Duodenal mucosa (tissue), 2 donors: ENCODE data around the gene ALG12.
"Not testable (repeated sequence)": the region's sequence is repeated elsewhere in the genome, so short reads cannot be mapped to it uniquely, and the experiment has no call there.

Experiments
- H3K27ac ChIP-seq: one replicate; pipeline ENCODE4 v1.7.0; 2013; ENCODE audit warnings: low read depth, low read length
- H3K27me3 ChIP-seq, 2 donors: one replicate each; pipeline ENCODE4 v1.7.0; 2013; ENCODE audit warnings: low read length in 2 of 2, control low read depth in 1 of 2; ENCODE audit not compliant: insufficient read depth in 2 of 2, control insufficient read depth in 1 of 2
- H3K36me3 ChIP-seq, 2 donors: one replicate each; pipeline ENCODE4 v1.7.0; 2013; ENCODE audit warnings: low read length in 2 of 2, control low read depth in 1 of 2; ENCODE audit not compliant: insufficient read depth in 2 of 2, control insufficient read depth in 1 of 2
- H3K4me1 ChIP-seq, 2 donors: one replicate each; pipeline ENCODE4 v1.7.0; 2013; ENCODE audit warnings: low read length in 2 of 2, control low read depth in 1 of 2; ENCODE audit not compliant: insufficient read depth in 2 of 2, control insufficient read depth in 1 of 2
- H3K4me3 ChIP-seq, 2 donors: one replicate each; pipeline ENCODE4 v1.7.0; 2013; ENCODE audit warnings: low read length in 2 of 2, low read depth in 1 of 2
- H3K9ac ChIP-seq, 2 donors: one replicate each; pipeline ENCODE4 v1.7.0; 2013; ENCODE audit warnings: low read length in 2 of 2, low read depth in 1 of 2
- H3K9me3 ChIP-seq, 2 donors: one replicate each; pipeline ENCODE4 v1.7.0; 2013; ENCODE audit warnings: low read length in 2 of 2, control low read depth in 1 of 2; ENCODE audit not compliant: control insufficient read depth in 1 of 2

The ALG12 gene

GRCh38 chr22:49946612-49947295, 28.5 kb upstream of the ALG12 start:
- Histone ChIP-seq H3K9me3 (no peaks in the 10 kb centered on the region), H3K27ac (no peak overlapping the region), H3K9ac (peak overlapping the region in 1 of 2 donors; percentile 97), H3K4me1 (peaks cover 30 to 35% of the 10 kb centered on the region in 2 donors), H3K4me3 (no peak overlapping the region), H3K36me3 (no peaks in the 10 kb centered on the region), H3K27me3 (no peaks in the 10 kb centered on the region)

GRCh38 chr22:49945042-49945794, 27.0 kb upstream of the ALG12 start:
- not testable (repeated sequence) for H3K9me3 ChIP-seq, H3K27me3 ChIP-seq, H3K27ac ChIP-seq, H3K4me3 ChIP-seq, H3K36me3 ChIP-seq, H3K9ac ChIP-seq
- peaks cover 17 to 22% of the 10 kb centered on the region in 2 donors for H3K4me1 ChIP-seq

- no peaks in the 10 kb centered on the region for H3K36me3 ChIP-seq
- no peak overlapping the region for H3K27ac ChIP-seq
- no peak overlapping the region for H3K9ac ChIP-seq
- no peak overlapping the region for H3K4me3 ChIP-seq
- H3K27me3 ChIP-seq = no peaks in the 10 kb centered on the region
- H3K9me3 ChIP-seq = no peaks in the 10 kb centered on the region
- peaks cover 10 to 16% of the 10 kb centered on the region in 2 donors for H3K4me1 ChIP-seq
Observed at GRCh38 chr22:49944399-49944891, 26.2 kb upstream of the ALG12 start.

GRCh38 chr22:49943771-49944398, 25.6 kb upstream of the ALG12 start:
- H3K36me3 ChIP-seq = no peaks in the 10 kb centered on the region
- H3K4me1 ChIP-seq = peaks cover 10 to 14% of the 10 kb centered on the region in 2 donors
- H3K27me3 ChIP-seq = no peaks in the 10 kb centered on the region
- no peak overlapping the region for H3K27ac ChIP-seq
- H3K4me3 ChIP-seq = no peak overlapping the region
- no peaks in the 10 kb centered on the region for H3K9me3 ChIP-seq
- no peak overlapping the region for H3K9ac ChIP-seq

GRCh38 chr22:49943405-49943765, 25.1 kb upstream of the ALG12 start:
- Histone ChIP-seq H3K4me1 (peaks cover 10 to 14% of the 10 kb centered on the region in 2 donors), H3K9ac (no peak overlapping the region), H3K27me3 (no peaks in the 10 kb centered on the region), H3K27ac (no peak overlapping the region), H3K4me3 (no peak overlapping the region), H3K9me3 (no peaks in the 10 kb centered on the region), H3K36me3 (no peaks in the 10 kb centered on the region)

GRCh38 chr22:49942565-49943404, 24.5 kb upstream of the ALG12 start:
- no peak overlapping the region for H3K27ac ChIP-seq
- peaks cover 8 to 14% of the 10 kb centered on the region in 2 donors for H3K4me1 ChIP-seq
- H3K36me3 ChIP-seq = no peaks in the 10 kb centered on the region
- H3K4me3 ChIP-seq = no peak overlapping the region
- H3K27me3 ChIP-seq = no peaks in the 10 kb centered on the region
- H3K9ac ChIP-seq = no peak overlapping the region
- H3K9me3 ChIP-seq = no peaks in the 10 kb centered on the region

GRCh38 chr22:49941507-49942316, 23.5 kb upstream of the ALG12 start:
- no peaks in the 10 kb centered on the region for H3K9me3 ChIP-seq
- peaks cover 5 to 15% of the 10 kb centered on the region in 2 donors for H3K4me1 ChIP-seq
- H3K9ac ChIP-seq = no peak overlapping the region
- H3K4me3 ChIP-seq = no peak overlapping the region
- H3K36me3 ChIP-seq = no peaks in the 10 kb centered on the region
- H3K27ac ChIP-seq = no peak overlapping the region
- H3K27me3 ChIP-seq = no peaks in the 10 kb centered on the region

GRCh38 chr22:49938565-49939136, 20.4 kb upstream of the ALG12 start:
- Histone ChIP-seq H3K4me3 (no peak overlapping the region), H3K9ac (no peak overlapping the region), H3K4me1 (peaks cover 13 to 25% of the 10 kb centered on the region in 2 donors), H3K9me3 (no peaks in the 10 kb centered on the region), H3K36me3 (no peaks in the 10 kb centered on the region), H3K27me3 (no peaks in the 10 kb centered on the region), H3K27ac (peak overlapping the region; percentile 51)
